ENCODE measurements around the gene LRRC32.

- TF ChIP-seq CTCF (IDR thresholded peaks at IDR 0.05) (no peak), POLR2A (IDR thresholded peaks at IDR 0.05) (no peak), POLR2AphosphoS5 (IDR thresholded peaks at IDR 0.05) (no peak), EP300 (IDR thresholded peaks at IDR 0.05) (no peak)
Observed at GRCh38 chr11:76621868-76622267, 48.7 kb downstream of the LRRC32 start.

Measured in stomach (tissue), 4 donors.